ENCODE results near the gene SNRPF. TPM values are rescaled to one million over a fixed set of nuclear protein-coding genes. Genes with fewer than 3 reads are reported as not detected.

The SNRPF gene
- total RNA-seq, 1 experiment from 2014 or later: 50.3 TPM

DNA sequence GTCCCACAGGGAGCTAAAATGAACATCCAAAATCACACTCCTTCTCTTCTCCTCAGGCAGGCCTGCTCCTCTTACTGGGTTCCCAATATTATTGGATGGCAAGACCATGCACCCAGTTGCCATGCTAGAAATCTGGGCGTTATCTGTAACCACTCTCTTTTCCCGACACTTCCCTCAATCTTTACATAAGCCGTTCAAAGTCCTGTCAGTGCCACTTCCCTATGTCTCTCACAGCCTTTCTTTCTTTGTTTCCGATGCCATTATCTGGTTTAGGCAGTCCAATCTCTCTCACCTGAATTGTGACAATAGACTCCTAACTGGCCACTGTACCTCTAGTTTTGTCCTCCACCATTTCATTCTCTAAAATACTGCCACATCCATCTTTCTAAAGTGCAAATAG is 24.1 kb downstream of the SNRPF start:
- BruUV-seq (replicated peaks): no TSS peak
- no peak for TF ChIP-seq EZH2 (IDR thresholded peaks at IDR 0.05; ENCODE audit: low read depth)
- TF ChIP-seq, protein P1, sequence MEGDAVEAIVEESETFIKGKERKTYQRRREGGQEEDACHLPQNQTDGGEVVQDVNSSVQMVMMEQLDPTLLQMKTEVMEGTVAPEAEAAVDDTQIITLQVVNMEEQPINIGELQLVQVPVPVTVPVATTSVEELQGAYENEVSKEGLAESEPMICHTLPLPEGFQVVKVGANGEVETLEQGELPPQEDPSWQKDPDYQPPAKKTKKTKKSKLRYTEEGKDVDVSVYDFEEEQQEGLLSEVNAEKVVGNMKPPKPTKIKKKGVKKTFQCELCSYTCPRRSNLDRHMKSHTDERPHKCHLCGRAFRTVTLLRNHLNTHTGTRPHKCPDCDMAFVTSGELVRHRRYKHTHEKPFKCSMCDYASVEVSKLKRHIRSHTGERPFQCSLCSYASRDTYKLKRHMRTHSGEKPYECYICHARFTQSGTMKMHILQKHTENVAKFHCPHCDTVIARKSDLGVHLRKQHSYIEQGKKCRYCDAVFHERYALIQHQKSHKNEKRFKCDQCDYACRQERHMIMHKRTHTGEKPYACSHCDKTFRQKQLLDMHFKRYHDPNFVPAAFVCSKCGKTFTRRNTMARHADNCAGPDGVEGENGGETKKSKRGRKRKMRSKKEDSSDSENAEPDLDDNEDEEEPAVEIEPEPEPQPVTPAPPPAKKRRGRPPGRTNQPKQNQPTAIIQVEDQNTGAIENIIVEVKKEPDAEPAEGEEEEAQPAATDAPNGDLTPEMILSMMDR (conservative IDR thresholded peaks at IDR 0.05): no peak

DNA sequence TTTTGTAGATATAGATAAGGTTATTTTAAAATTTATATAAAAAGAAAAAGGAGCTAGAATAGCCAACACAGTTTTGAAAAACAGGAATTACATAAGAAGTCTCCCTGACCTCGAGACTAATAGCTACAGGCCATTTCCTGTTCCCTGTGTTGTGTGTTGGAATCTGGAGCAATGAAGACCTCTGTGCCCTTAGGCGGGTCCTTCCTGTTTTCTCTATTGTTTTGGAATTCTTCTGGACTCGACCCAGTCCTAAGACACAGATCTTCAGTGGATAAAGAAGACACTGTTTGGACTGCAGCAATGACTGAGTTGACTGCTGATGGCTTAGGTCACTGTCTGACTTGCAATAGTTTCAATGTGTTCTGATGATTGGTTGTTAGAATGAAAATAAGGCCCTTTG is 26.2 kb downstream of the SNRPF start:
- Histone ChIP-seq H3K4me1 (replicated peaks; ENCODE audit: insufficient read depth) (no peaks in the 10 kb centered on the region), H3F3A (ENCODE audit: insufficient read depth, low read depth) (no peaks in the 10 kb centered on the region), H3K27ac (no peak overlapping the region), H4K20me1 (ENCODE audit: insufficient read depth) (no peaks in the 10 kb centered on the region), H3K79me2 (ENCODE audit: low read depth) (no peaks in the 10 kb centered on the region), H3K27me3 (ENCODE audit: insufficient read depth, low read depth) (no peaks in the 10 kb centered on the region), H3K9me2 (ENCODE audit: insufficient read depth) (no peaks in the 10 kb centered on the region; the same call in 1 of the 2 replicates), H3K4me2 (no peak overlapping the region), H3K36me3 (ENCODE audit: low read depth) (no peaks in the 10 kb centered on the region), H3K4me3 (no peak overlapping the region), H2AFZ (no peak overlapping the region), H3K9me3 (ENCODE audit: insufficient read depth, low read depth) (no peaks in the 10 kb centered on the region)
- DNase-seq: no peak
- TF ChIP-seq, protein P1 (conservative IDR thresholded peaks at IDR 0.05): no peak
- no peak for TF ChIP-seq EZH2 (IDR thresholded peaks at IDR 0.05; ENCODE audit: low read depth)
- no TSS peak for BruUV-seq (replicated peaks)
- intact Hi-C loops (cut with micrococcal nuclease; ENCODE audit: unreplicated experiment): no loop called here
- POLR2A ChIA-PET (ENCODE audit: unreplicated experiment): interaction anchor here (0.5 kb wide), 1 partner anchor 33 kb away, joined by 4 read pairs; no protein-coding TSS in a partner anchor
- CTCF ChIA-PET: no interaction called here

More for the DNA sequence above, 24.1 kb downstream of the SNRPF start:
- Histone ChIP-seq H3K4me3 (no peak overlapping the region), H3K79me2 (ENCODE audit: low read depth) (no peaks in the 10 kb centered on the region), H3K4me2 (no peak overlapping the region), H3K36me3 (ENCODE audit: low read depth) (no peaks in the 10 kb centered on the region), H3K9me3 (ENCODE audit: insufficient read depth, low read depth) (no peaks in the 10 kb centered on the region), H4K20me1 (ENCODE audit: insufficient read depth) (no peaks in the 10 kb centered on the region), H2AFZ (no peak overlapping the region), H3K27ac (no peak overlapping the region), H3K4me1 (replicated peaks; ENCODE audit: insufficient read depth) (no peaks in the 10 kb centered on the region), H3F3A (ENCODE audit: insufficient read depth, low read depth) (no peaks in the 10 kb centered on the region), H3K9me2 (ENCODE audit: insufficient read depth) (no peaks in the 10 kb centered on the region; the same call in 1 of the 2 replicates), H3K27me3 (ENCODE audit: insufficient read depth, low read depth) (no peaks in the 10 kb centered on the region)
- ChIA-PET POLR2A (ENCODE audit: unreplicated experiment) (no interaction called here), CTCF (no interaction called here)
- DNase-seq: no peak
- intact Hi-C loops (cut with micrococcal nuclease; ENCODE audit: unreplicated experiment): no loop called here

DNA sequence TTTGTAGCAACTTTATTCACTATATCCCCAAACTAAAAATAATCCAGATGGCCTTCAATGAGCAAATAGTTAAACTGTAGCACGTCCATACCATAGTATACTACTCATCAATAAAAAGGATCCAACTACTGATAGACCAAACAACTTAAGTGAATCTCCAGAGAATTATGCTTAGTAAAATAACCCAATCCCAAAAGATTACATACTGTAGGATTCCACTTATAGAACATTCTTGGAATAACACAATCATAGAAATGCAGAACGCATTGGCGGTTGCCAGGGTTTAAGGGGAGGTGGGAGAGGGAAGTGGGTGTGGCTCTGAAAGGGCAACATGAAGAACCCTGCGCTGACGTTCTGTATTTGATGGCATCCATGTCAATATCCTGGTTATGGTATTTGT is 28.6 kb downstream of the SNRPF start:
- no peak for TF ChIP-seq EZH2 (IDR thresholded peaks at IDR 0.05; ENCODE audit: low read depth)
- TF ChIP-seq, protein P1 (conservative IDR thresholded peaks at IDR 0.05): no peak
- Histone ChIP-seq H3K36me3 (ENCODE audit: low read depth) (no peaks in the 10 kb centered on the region), H3K4me2 (no peak overlapping the region), H3K27ac (no peak overlapping the region), H3K9me2 (ENCODE audit: insufficient read depth) (no peaks in the 10 kb centered on the region), H3K79me2 (ENCODE audit: low read depth) (no peaks in the 10 kb centered on the region), H3K4me3 (no peak overlapping the region), H3K27me3 (ENCODE audit: insufficient read depth, low read depth) (no peaks in the 10 kb centered on the region), H3K9me3 (ENCODE audit: insufficient read depth, low read depth) (no peaks in the 10 kb centered on the region), H4K20me1 (ENCODE audit: insufficient read depth) (no peaks in the 10 kb centered on the region), H3K4me1 (replicated peaks; ENCODE audit: insufficient read depth) (no peaks in the 10 kb centered on the region), H2AFZ (no peak overlapping the region), H3F3A (ENCODE audit: insufficient read depth, low read depth) (no peaks in the 10 kb centered on the region)
- CTCF ChIA-PET: no interaction called here
- POLR2A ChIA-PET (ENCODE audit: unreplicated experiment): no interaction called here
- intact Hi-C loops (cut with micrococcal nuclease; ENCODE audit: unreplicated experiment): no loop called here
- no peak for DNase-seq
- no TSS peak for BruUV-seq (replicated peaks)

Measured in PC-9 (cell line).